Subcutaneous abdominal adipose tissue (tissue), 5 donors: ENCODE data around the gene RCC2.

Experiments used
- H3K27ac ChIP-seq: one replicate; pipeline ENCODE4 v1.7.0; 2013; ENCODE audit warnings: low read depth, mild to moderate bottlenecking, inconsistent platforms, low read length, moderate library complexity
- H3K27me3 ChIP-seq, 5 donors: one replicate each; pipeline ENCODE4 v1.7.0; 2013; ENCODE audit warnings: low read length in 5 of 5, inconsistent platforms in 1 of 5; ENCODE audit not compliant: control insufficient read depth in 5 of 5, insufficient read depth in 4 of 5
- H3K36me3 ChIP-seq, 5 donors: one replicate each; pipeline ENCODE4 v1.7.0; 2013; ENCODE audit warnings: low read length in 5 of 5; ENCODE audit not compliant: control insufficient read depth in 5 of 5, insufficient read depth in 5 of 5
- H3K4me1 ChIP-seq, 5 donors: one replicate each; pipeline ENCODE4 v1.7.0; 2013; ENCODE audit warnings: low read length in 5 of 5, mild to moderate bottlenecking in 3 of 5, moderate library complexity in 1 of 5; ENCODE audit not compliant: control insufficient read depth in 5 of 5, insufficient read depth in 5 of 5
- H3K4me3 ChIP-seq, 5 donors: one replicate each; pipeline ENCODE4 v1.7.0; 2013; ENCODE audit warnings: low read length in 5 of 5, low read depth in 1 of 5
- H3K9ac ChIP-seq, 5 donors: one replicate each; pipeline ENCODE4 v1.7.0; 2013; ENCODE audit warnings: low read length in 5 of 5, mild to moderate bottlenecking in 4 of 5, moderate library complexity in 3 of 5
- H3K9me3 ChIP-seq, 5 donors: one replicate each; pipeline ENCODE4 v1.7.0; 2013; ENCODE audit warnings: low read length in 5 of 5; ENCODE audit not compliant: control insufficient read depth in 5 of 5
- donor health status: healthy.
- donor health status: healthy.
- donor health status: healthy.
- donor health status: healthy.
- donor health status: healthy.

Gene RCC2

DNA sequence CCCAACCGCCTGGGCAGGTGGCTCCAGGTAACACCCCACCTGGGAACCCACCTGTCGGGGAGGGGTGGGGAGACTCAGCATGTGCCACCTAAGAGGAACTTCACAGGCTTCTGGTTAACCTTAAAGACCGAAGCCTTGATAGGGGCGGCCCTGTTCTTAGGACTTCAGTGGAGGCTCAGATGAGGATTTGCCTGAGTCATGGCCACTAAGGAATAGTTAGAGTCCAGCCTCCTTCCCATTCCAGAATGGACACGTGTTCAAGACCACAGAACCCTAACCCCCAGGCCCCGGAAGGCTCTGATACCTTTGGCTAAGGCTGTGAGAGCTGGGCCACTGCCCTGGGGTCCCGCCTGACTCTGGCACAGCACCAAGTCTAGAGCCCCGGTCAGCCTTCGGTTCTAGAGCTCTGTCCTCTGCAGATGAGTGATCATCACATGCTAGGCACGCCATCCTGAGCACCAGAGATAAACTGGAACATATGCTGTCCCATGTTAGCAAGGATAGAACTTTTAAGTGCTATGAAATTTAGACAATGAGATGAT, 47.2 kb downstream of the RCC2 start:
- Histone ChIP-seq H3K9me3 (no peaks in the 10 kb centered on the region), H3K9ac (no peak overlapping the region), H3K27me3 (peaks cover 0 to 6% (median 4%) of the 10 kb centered on the region in 5 donors), H3K4me1 (no peaks in the 10 kb centered on the region), H3K27ac (no peak overlapping the region), H3K4me3 (no peak overlapping the region), H3K36me3 (no peaks in the 10 kb centered on the region)

GRCh38 chr1:17381161-17381560, 58.3 kb downstream of the RCC2 start:
- no peak overlapping the region for H3K9ac ChIP-seq
- no peaks in the 10 kb centered on the region for H3K36me3 ChIP-seq
- no peak overlapping the region for H3K27ac ChIP-seq
- no peaks in the 10 kb centered on the region for H3K4me1 ChIP-seq
- no peak overlapping the region for H3K4me3 ChIP-seq
- H3K27me3 ChIP-seq = peaks cover 13 to 26% (median 17%) of the 10 kb centered on the region in 5 donors
- no peaks in the 10 kb centered on the region for H3K9me3 ChIP-seq

GRCh38 chr1:17377325-17377953, 62.0 kb downstream of the RCC2 start:
- H3K4me3 ChIP-seq = no peak overlapping the region
- no peaks in the 10 kb centered on the region for H3K9me3 ChIP-seq
- no peaks in the 10 kb centered on the region for H3K36me3 ChIP-seq
- H3K27ac ChIP-seq = no peak overlapping the region
- H3K9ac ChIP-seq = no peak overlapping the region
- no peaks in the 10 kb centered on the region for H3K4me1 ChIP-seq
- H3K27me3 ChIP-seq = peaks cover 13 to 29% (median 18%) of the 10 kb centered on the region in 5 donors

- Histone ChIP-seq H3K4me3 (no peak overlapping the region), H3K9me3 (no peaks in the 10 kb centered on the region), H3K4me1 (no peaks in the 10 kb centered on the region), H3K36me3 (no peaks in the 10 kb centered on the region), H3K9ac (no peak overlapping the region), H3K27me3 (peaks cover 10 to 25% (median 18%) of the 10 kb centered on the region in 5 donors), H3K27ac (no peak overlapping the region)
Measured at GRCh38 chr1:17375651-17376050, 63.8 kb downstream of the RCC2 start.

DNA sequence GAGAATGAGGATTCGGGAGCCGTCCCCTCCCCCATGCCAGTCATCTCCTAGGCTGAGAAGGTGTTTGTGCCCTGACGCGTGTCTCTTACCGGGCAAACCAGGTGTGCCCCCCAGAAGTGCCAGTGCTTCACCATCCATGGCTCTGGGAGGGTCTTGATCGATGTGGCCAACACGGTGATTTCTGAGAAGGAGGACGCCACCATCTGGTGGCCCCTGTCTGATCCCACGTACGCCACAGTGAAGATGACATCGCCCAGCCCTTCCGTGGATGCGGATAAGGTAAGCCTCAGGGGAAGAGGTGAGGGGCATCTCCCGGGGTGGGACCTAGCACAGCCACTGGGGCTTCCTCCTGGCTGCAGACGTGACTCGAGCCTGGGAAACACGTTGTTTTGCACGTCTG, 66.5 kb downstream of the RCC2 start:
- Histone ChIP-seq H3K27me3 (peaks cover 2 to 21% (median 17%) of the 10 kb centered on the region in 5 donors), H3K9me3 (no peaks in the 10 kb centered on the region)

GRCh38 chr1:17371896-17372295, 67.6 kb downstream of the RCC2 start, which contains the start of gene PADI6:
PADI6 (plus strand) TSS chr1:17372196; CDS start chr1:17372246, 50 bp downstream.
- peaks cover 0 to 15% (median 12%) of the 10 kb centered on the region in 5 donors for H3K27me3 ChIP-seq
- H3K4me3 ChIP-seq = no peak within 1 kb of the TSS
- no peak within 1 kb of the TSS for H3K9ac ChIP-seq
- no peak within 1 kb of the TSS for H3K27ac ChIP-seq
- no peaks in the 10 kb centered on the region for H3K9me3 ChIP-seq
- no peaks in the 10 kb centered on the region for H3K4me1 ChIP-seq
- H3K36me3 ChIP-seq = no peaks in the 10 kb centered on the region

More for the DNA sequence above, 66.5 kb downstream of the RCC2 start:
- Histone ChIP-seq H3K36me3 (no peaks in the 10 kb centered on the region), H3K27ac (no peak overlapping the region), H3K4me1 (no peaks in the 10 kb centered on the region), H3K9ac (no peak overlapping the region), H3K4me3 (no peak overlapping the region)

GRCh38 chr1:17370618-17371017, 68.9 kb downstream of the RCC2 start:
- peaks cover 0 to 21% (median 14%) of the 10 kb centered on the region in 5 donors for H3K27me3 ChIP-seq
- H3K4me1 ChIP-seq = no peaks in the 10 kb centered on the region

DNA sequence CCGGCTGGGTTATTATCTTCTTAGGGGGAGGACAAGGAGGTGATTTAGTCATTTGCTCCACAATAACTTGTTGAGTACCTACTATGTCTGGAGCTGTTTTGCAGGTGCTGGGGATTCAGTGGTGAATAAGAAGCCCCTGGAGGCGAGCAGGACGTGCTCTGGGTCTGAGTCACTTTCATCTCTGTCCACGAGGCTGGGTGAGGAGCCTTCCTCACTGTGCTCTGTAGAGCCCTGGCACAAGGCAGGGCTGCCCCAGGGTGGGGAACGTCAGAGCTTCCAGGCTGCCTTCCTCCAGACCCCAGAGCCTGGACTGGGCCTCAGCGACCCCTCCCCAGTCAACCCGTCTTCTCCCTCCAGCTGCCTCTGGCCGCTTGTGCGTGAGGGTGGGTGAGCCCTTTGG, 70.0 kb downstream of the RCC2 start:
- H3K27me3 ChIP-seq = peaks cover 0 to 18% (median 16%) of the 10 kb centered on the region in 5 donors

More at GRCh38 chr1:17370618-17371017, 68.9 kb downstream of the RCC2 start:
- no peak overlapping the region for H3K27ac ChIP-seq
- no peak overlapping the region for H3K4me3 ChIP-seq
- no peak overlapping the region for H3K9ac ChIP-seq
- H3K9me3 ChIP-seq = no peaks in the 10 kb centered on the region
- H3K36me3 ChIP-seq = no peaks in the 10 kb centered on the region

DNA sequence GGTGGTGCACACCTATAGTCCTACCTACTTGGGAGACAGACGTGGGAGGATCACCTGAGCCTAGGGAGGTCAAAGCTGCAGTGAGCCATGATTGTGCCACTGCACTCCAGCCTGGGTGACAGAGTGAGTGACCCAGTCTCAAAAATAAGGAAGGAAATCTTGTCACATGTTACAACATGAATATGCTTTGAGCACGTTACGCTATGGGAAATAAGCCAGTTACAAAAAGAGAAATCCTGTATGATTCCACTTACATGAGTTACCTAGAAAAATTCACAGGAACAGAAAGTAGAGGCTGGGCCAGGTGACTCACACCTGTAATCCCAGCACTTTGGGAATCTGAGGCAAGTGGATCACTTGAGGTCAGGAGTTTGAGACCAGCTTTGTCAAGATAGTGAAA, 74.2 kb downstream of the RCC2 start:
- no peak overlapping the region for H3K4me3 ChIP-seq
- H3K27ac ChIP-seq = no peak overlapping the region
- peaks cover 0 to 4% (median 0%) of the 10 kb centered on the region in 5 donors for H3K9me3 ChIP-seq
- no peaks in the 10 kb centered on the region for H3K36me3 ChIP-seq
- peaks cover 8 to 17% (median 12%) of the 10 kb centered on the region in 5 donors for H3K27me3 ChIP-seq
- peaks cover 0 to 4% (median 0%) of the 10 kb centered on the region in 5 donors for H3K4me1 ChIP-seq
- no peak overlapping the region for H3K9ac ChIP-seq

More for the DNA sequence above, 70.0 kb downstream of the RCC2 start:
- no peak overlapping the region for H3K9ac ChIP-seq
- no peak overlapping the region for H3K4me3 ChIP-seq
- H3K4me1 ChIP-seq = peaks cover 0 to 4% (median 0%) of the 10 kb centered on the region in 5 donors
- no peak overlapping the region for H3K27ac ChIP-seq
- no peaks in the 10 kb centered on the region for H3K36me3 ChIP-seq
- H3K9me3 ChIP-seq = peaks cover 0 to 2% (median 0%) of the 10 kb centered on the region in 5 donors

DNA sequence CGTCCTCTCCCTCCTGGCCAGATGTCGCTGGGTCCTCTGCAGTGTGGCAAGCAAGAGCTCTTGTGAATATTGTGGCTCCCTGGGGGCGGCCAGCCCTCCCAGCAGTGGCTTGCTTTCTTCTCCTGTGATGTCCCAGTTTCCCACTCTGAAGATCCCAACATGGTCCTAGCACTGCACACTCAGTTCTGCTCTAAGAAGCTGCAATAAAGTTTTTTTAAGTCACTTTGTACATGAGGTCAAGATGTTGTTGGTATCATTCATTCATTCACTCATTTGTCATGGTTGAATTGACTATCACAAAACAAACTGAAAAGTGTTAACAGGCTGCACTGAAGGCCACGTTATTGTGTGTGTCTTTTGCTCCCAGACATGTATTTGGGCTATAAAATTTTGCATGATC, 75.7 kb downstream of the RCC2 start:
- Histone ChIP-seq H3K36me3 (no peaks in the 10 kb centered on the region), H3K4me1 (peaks cover 0 to 4% (median 0%) of the 10 kb centered on the region in 5 donors), H3K27me3 (peaks cover 6 to 16% (median 11%) of the 10 kb centered on the region in 5 donors), H3K27ac (no peak overlapping the region), H3K4me3 (no peak overlapping the region), H3K9me3 (peaks cover 0 to 4% (median 0%) of the 10 kb centered on the region in 5 donors), H3K9ac (no peak overlapping the region)
